ENCODE measurements around the gene ARHGEF33.

The ARHGEF33 gene

GRCh38 chr2:38981670-38982357, 92.1 kb downstream of the ARHGEF33 start:
- TF ChIP-seq CTCF (IDR thresholded peaks at IDR 0.05; ENCODE audit: borderline replicate concordance, insufficient read depth, low read depth, low read length), result no peak
- H3K4me3 ChIP-seq (ENCODE audit: low read depth, low read length), result no peak overlapping the region

- H3K4me3 ChIP-seq (ENCODE audit: low read depth, low read length), result no peak overlapping the region
- no peak for TF ChIP-seq CTCF (IDR thresholded peaks at IDR 0.05; ENCODE audit: borderline replicate concordance, insufficient read depth, low read depth, low read length)
Observed at GRCh38 chr2:38982498-38982897, 92.8 kb downstream of the ARHGEF33 start.

- no peak overlapping the region for H3K4me3 ChIP-seq (ENCODE audit: low read depth, low read length)
- TF ChIP-seq CTCF (IDR thresholded peaks at IDR 0.05; ENCODE audit: borderline replicate concordance, insufficient read depth, low read depth, low read length), result no peak
Observed at GRCh38 chr2:38988716-38989115, 99.0 kb downstream of the ARHGEF33 start.

GRCh38 chr2:38991899-38992298, 102.2 kb downstream of the ARHGEF33 start:
- H3K4me3 ChIP-seq (ENCODE audit: low read depth, low read length), result no peak overlapping the region
- no peak for TF ChIP-seq CTCF (IDR thresholded peaks at IDR 0.05; ENCODE audit: borderline replicate concordance, insufficient read depth, low read depth, low read length)

GRCh38 chr2:38997781-38998180, 108.1 kb downstream of the ARHGEF33 start:
- no peak for TF ChIP-seq CTCF (IDR thresholded peaks at IDR 0.05; ENCODE audit: borderline replicate concordance, insufficient read depth, low read depth, low read length)
- no peak overlapping the region for H3K4me3 ChIP-seq (ENCODE audit: low read depth, low read length)

GRCh38 chr2:39000552-39000951, 110.9 kb downstream of the ARHGEF33 start:
- no peak for TF ChIP-seq CTCF (IDR thresholded peaks at IDR 0.05; ENCODE audit: borderline replicate concordance, insufficient read depth, low read depth, low read length)
- no peak overlapping the region for H3K4me3 ChIP-seq (ENCODE audit: low read depth, low read length)

GRCh38 chr2:39007875-39008504, 118.3 kb downstream of the ARHGEF33 start:
- no peak for TF ChIP-seq CTCF (IDR thresholded peaks at IDR 0.05; ENCODE audit: borderline replicate concordance, insufficient read depth, low read depth, low read length)
- no peak overlapping the region for H3K4me3 ChIP-seq (ENCODE audit: low read depth, low read length)

Measured in GM12875 (cell line).